Fibroblast of lung (primary cell): Measurements from ENCODE around the gene CSNK1G2. TPM values are rescaled to one million over a fixed set of nuclear protein-coding genes. Genes with fewer than 3 reads are reported as not detected.

Experiments used
- DNase-seq, 2 donors: peaks; one replicate each; pipeline versions ENCODE4 v3.0.0 to v3.0.0-alpha.2; 2010; ENCODE audit warnings: low read depth in 2 of 2
- H2AFZ ChIP-seq: 2 replicates; pipeline ENCODE4 v1.5.1; 2012; ENCODE audit warnings: low read length, control low read depth, inconsistent platforms
- H3K27ac ChIP-seq: 2 replicates; pipeline ENCODE4 v1.5.1; 2011; ENCODE audit warnings: low read length, control low read depth; ENCODE audit not compliant: insufficient read depth
- H3K27me3 ChIP-seq: 2 replicates; pipeline ENCODE4 v1.5.1; 2011; ENCODE audit warnings: mild to moderate bottlenecking, low read length; ENCODE audit not compliant: control insufficient read depth, insufficient read depth
- H3K36me3 ChIP-seq: 2 replicates; pipeline ENCODE4 v1.5.1; 2011; ENCODE audit warnings: low read length; ENCODE audit not compliant: control insufficient read depth, insufficient read depth
- H3K4me1 ChIP-seq: 2 replicates; pipeline ENCODE4 v1.5.1; 2011; ENCODE audit warnings: low read length; ENCODE audit not compliant: control insufficient read depth, insufficient read depth; ENCODE audit errors: extremely low read depth
- H3K4me2 ChIP-seq: 2 replicates; pipeline ENCODE4 v1.5.1; 2011; ENCODE audit warnings: low read length, control low read depth; ENCODE audit not compliant: insufficient read depth; ENCODE audit errors: extremely low read depth
- H3K4me3 ChIP-seq, 4 experiments: fragments of 200-600 bp in 1 of 4; sonication (generic) in 1 of 4; replicated peaks in 1 of 4; 2 replicates each; pipeline ENCODE4 v1.5.1; 2011 to 2016; ENCODE audit warnings: low read length in 4 of 4, low read depth in 3 of 4, mild to moderate bottlenecking in 3 of 4, control low read depth in 2 of 4, inconsistent platforms in 1 of 4, mixed read lengths in 1 of 4; ENCODE audit not compliant: insufficient read depth in 1 of 4; ENCODE audit errors: control extremely low read depth in 1 of 4
- H3K79me2 ChIP-seq: 2 replicates; pipeline ENCODE4 v1.5.1; 2012; ENCODE audit warnings: mild to moderate bottlenecking, low read length, inconsistent platforms; ENCODE audit not compliant: control insufficient read depth, insufficient read depth
- H3K9ac ChIP-seq: 2 replicates; pipeline ENCODE4 v1.5.1; 2011; ENCODE audit warnings: mild to moderate bottlenecking, low read length, control low read depth; ENCODE audit not compliant: insufficient read depth
- H3K9me3 ChIP-seq: 2 replicates; pipeline ENCODE4 v1.5.1; 2012; ENCODE audit warnings: low read depth, low read length; ENCODE audit not compliant: control insufficient read depth, insufficient read depth
- H4K20me1 ChIP-seq: 2 replicates; pipeline ENCODE4 v1.5.1; 2011; ENCODE audit warnings: low read length; ENCODE audit not compliant: control insufficient read depth, insufficient read depth; ENCODE audit errors: extremely low read depth
- CTCF ChIP-seq, 2 donors: IDR thresholded peaks in 1 of 2; conservative IDR thresholded peaks in 1 of 2; 1 replicate in 1 of 2; 2 replicates in 1 of 2; pipeline ENCODE4 v1.5.1; 2011 to 2012; ENCODE audit warnings: low read length in 2 of 2, control low read depth in 1 of 2, inconsistent platforms in 1 of 2, low read depth in 1 of 2, mild to moderate bottlenecking in 1 of 2
- EZH2 ChIP-seq: IDR thresholded peaks from 2 replicates; pipeline ENCODE4 v1.5.1; 2012; ENCODE audit warnings: low read length, control low read depth, mild to moderate bottlenecking; ENCODE audit errors: missing control alignments
- polyA plus RNA-seq, 2 donors: library from polyadenylated mRNA; depleted of rRNA in 1 of 2; stranded (reverse) in 1 of 2; unstranded in 1 of 2; fragments of >200 nt; gene quantifications; 2 replicates each; pipeline ENCODE4 v1.2.1, GENCODE V29; 2011 to 2012; ENCODE audit warnings: missing spikeins in 1 of 2
- total RNA-seq: library from RNA; depleted of rRNA; stranded (reverse); fragments of >200 nt; gene quantifications from 2 replicates; pipeline ENCODE4 v1.2.1, GENCODE V29; 2014

Gene CSNK1G2
- total and polyA plus RNA-seq, 2 donors (not counting 1 experiment from before 2014, with no cell fraction given): 21.2 to 58.6 TPM

- Histone ChIP-seq H3K9ac (peak overlapping the region; percentile 42), H3K27ac (peak overlapping the region; percentile 28)
These were observed 2.1 kb downstream of the CSNK1G2 start for GRCh38 chr19:1942934-1943555.

GRCh38 chr19:1943661-1944087 is 2.7 kb downstream of the CSNK1G2 start:
- Histone ChIP-seq H4K20me1 (no peaks in the 10 kb centered on the region), H3K9ac (no peak overlapping the region), H3K27me3 (no peaks in the 10 kb centered on the region), H3K4me1 (peaks cover 13% of the 10 kb centered on the region), H3K79me2 (peaks cover 61% of the 10 kb centered on the region), H2AFZ (no peak overlapping the region), H3K27ac (no peak overlapping the region), H3K9me3 (no peaks in the 10 kb centered on the region), H3K4me3 (peak overlapping the region in 1 of 4 experiments; percentile 4), H3K4me2 (no peak overlapping the region), H3K36me3 (no peaks in the 10 kb centered on the region)
- no peak for TF ChIP-seq CTCF (conservative IDR thresholded peaks at IDR 0.05 in 1 of 2, IDR thresholded peaks at IDR 0.05 in 1 of 2; ENCODE audit: low read depth in 1 of 2, low read length in 2 of 2)
- no peak for TF ChIP-seq EZH2
- no peak for DNase-seq

More at GRCh38 chr19:1942934-1943555, 2.1 kb downstream of the CSNK1G2 start:
- no peaks in the 10 kb centered on the region for H4K20me1 ChIP-seq
- no peaks in the 10 kb centered on the region for H3K36me3 ChIP-seq
- H3K79me2 ChIP-seq: peaks cover 58% of the 10 kb centered on the region
- no peak overlapping the region for H2AFZ ChIP-seq
- H3K4me3 ChIP-seq: peak overlapping the region; percentile 76 to 87 (median 84)
- DNase-seq: peak in 1 of 2 donors; percentile 6
- H3K9me3 ChIP-seq: no peaks in the 10 kb centered on the region
- peaks cover 13% of the 10 kb centered on the region for H3K4me1 ChIP-seq
- H3K27me3 ChIP-seq: no peaks in the 10 kb centered on the region
- H3K4me2 ChIP-seq: peak overlapping the region; percentile 96
- TF ChIP-seq EZH2: no peak
- TF ChIP-seq CTCF (conservative IDR thresholded peaks at IDR 0.05 in 1 of 2, IDR thresholded peaks at IDR 0.05 in 1 of 2; ENCODE audit: low read depth in 1 of 2, low read length in 2 of 2): no peak

GRCh38 chr19:1944088-1944915 is 3.3 kb downstream of the CSNK1G2 start:
- Histone ChIP-seq H2AFZ (no peak overlapping the region), H3K4me3 (no peak overlapping the region), H3K27me3 (no peaks in the 10 kb centered on the region), H3K9me3 (no peaks in the 10 kb centered on the region), H3K4me2 (no peak overlapping the region), H3K36me3 (peaks cover under 1% of the 10 kb centered on the region), H3K79me2 (peaks cover 67% of the 10 kb centered on the region), H3K9ac (no peak overlapping the region), H3K27ac (no peak overlapping the region), H3K4me1 (peaks cover 13% of the 10 kb centered on the region), H4K20me1 (no peaks in the 10 kb centered on the region)
- DNase-seq: no peak
- no peak for TF ChIP-seq CTCF (conservative IDR thresholded peaks at IDR 0.05 in 1 of 2, IDR thresholded peaks at IDR 0.05 in 1 of 2; ENCODE audit: low read depth in 1 of 2, low read length in 2 of 2)
